ENCODE measurements around the gene USP9Y.

DNA sequence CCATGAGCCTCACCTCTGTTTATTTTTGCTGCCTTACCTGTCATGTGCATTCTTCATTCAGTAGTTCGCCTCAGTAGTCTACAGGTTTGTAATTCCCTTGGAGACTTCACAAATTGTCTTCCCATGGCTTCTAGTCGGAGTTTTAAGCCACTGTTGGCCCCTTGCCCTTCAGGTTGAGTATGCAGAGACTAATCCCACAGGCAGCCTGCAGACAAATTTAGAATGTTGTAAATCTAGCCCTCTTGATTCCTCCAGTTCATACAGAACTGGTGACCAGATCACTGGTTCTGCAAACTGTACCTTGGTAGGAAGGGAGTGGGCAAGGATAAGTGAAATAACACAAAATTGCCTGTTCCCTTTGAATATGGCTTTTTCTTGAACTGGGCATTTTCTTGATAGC lies 33.0 kb downstream of the USP9Y start:
- TF ChIP-seq, protein P1, sequence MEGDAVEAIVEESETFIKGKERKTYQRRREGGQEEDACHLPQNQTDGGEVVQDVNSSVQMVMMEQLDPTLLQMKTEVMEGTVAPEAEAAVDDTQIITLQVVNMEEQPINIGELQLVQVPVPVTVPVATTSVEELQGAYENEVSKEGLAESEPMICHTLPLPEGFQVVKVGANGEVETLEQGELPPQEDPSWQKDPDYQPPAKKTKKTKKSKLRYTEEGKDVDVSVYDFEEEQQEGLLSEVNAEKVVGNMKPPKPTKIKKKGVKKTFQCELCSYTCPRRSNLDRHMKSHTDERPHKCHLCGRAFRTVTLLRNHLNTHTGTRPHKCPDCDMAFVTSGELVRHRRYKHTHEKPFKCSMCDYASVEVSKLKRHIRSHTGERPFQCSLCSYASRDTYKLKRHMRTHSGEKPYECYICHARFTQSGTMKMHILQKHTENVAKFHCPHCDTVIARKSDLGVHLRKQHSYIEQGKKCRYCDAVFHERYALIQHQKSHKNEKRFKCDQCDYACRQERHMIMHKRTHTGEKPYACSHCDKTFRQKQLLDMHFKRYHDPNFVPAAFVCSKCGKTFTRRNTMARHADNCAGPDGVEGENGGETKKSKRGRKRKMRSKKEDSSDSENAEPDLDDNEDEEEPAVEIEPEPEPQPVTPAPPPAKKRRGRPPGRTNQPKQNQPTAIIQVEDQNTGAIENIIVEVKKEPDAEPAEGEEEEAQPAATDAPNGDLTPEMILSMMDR (IDR thresholded peaks at IDR 0.05) = no peak
- no peak for TF ChIP-seq POLR2A (IDR thresholded peaks at IDR 0.05)
